A673 (cell line): ENCODE data around the gene ANTXRL.

Experiments
- EZH2 ChIP-seq: fragments of 200-600 bp; sonication (generic); IDR thresholded peaks from 2 replicates; pipeline ENCODE4 v1.6.1; 2017; ENCODE audit warnings: borderline replicate concordance, low read depth, mild to moderate bottlenecking, mixed read lengths, antibody characterized with exemption, low read length; ENCODE audit not compliant: poor library complexity, severe bottlenecking
- TF ChIP-seq, protein P1 (sequence below): fragments of 300-800, 200-600 bp; sonication (generic); conservative IDR thresholded peaks from 2 replicates; pipeline ENCODE4 v1.5.1; 2017; ENCODE audit warnings: low read depth, mild to moderate bottlenecking, antibody characterized with exemption, low read length, moderate library complexity, mixed read lengths

DNA sequence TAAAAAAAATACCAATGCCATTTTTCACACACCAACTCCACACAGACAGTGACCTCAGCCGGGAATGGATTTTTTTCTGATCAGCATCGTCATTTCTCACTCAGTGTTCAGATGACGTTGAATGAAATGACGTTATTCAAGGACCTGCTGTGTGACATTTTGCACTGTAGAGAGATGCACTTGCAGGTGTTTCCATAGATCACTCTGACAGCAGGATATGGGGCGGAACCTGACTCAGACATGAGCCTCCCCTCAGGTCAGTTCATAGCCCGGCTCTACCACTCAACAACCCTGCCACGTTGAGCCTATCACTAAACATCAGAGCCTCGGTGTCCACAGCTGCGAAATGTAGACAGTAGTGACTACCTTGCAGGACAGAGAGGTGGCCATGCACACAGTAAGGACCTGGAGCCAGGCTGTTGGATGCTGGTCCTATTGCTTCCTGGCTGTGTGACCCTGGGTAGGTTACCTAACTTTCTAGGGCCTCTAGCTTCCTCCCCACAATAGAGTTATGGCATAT, 41.4 kb upstream of the ANTXRL start:
- TF ChIP-seq, protein P1, sequence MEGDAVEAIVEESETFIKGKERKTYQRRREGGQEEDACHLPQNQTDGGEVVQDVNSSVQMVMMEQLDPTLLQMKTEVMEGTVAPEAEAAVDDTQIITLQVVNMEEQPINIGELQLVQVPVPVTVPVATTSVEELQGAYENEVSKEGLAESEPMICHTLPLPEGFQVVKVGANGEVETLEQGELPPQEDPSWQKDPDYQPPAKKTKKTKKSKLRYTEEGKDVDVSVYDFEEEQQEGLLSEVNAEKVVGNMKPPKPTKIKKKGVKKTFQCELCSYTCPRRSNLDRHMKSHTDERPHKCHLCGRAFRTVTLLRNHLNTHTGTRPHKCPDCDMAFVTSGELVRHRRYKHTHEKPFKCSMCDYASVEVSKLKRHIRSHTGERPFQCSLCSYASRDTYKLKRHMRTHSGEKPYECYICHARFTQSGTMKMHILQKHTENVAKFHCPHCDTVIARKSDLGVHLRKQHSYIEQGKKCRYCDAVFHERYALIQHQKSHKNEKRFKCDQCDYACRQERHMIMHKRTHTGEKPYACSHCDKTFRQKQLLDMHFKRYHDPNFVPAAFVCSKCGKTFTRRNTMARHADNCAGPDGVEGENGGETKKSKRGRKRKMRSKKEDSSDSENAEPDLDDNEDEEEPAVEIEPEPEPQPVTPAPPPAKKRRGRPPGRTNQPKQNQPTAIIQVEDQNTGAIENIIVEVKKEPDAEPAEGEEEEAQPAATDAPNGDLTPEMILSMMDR: no peak
- no peak for TF ChIP-seq EZH2
